Natural killer cell treated with Interleukin-12 subunit alpha and Interleukin-12 subunit beta and Interleukin-15 and Interleukin-18, amount 100 ng/mL, for 72 hours (primary cell): ENCODE measurements around the gene MYCN. TPM values are rescaled to one million over a fixed set of nuclear protein-coding genes. Genes with fewer than 3 reads are reported as not detected.
"Not testable (repeated sequence)": the region's sequence is repeated elsewhere in the genome, so short reads cannot be mapped to it uniquely, and the experiment has no call there.

Experiments
- ATAC-seq, 2 donors: fragments of 150-1000 bp; cut with Tn5 transposase in 1 of 2; sonication (Bioruptor Pico), chemical (Tn5 transposase) in 1 of 2; 2 replicates each; pipeline ENCODE4 v1.10.0; 2021
- DNase-seq: peaks from one replicate; pipeline ENCODE4 v3.0.0; 2022; ENCODE audit warnings: low spot score
- H3K27ac Mint-ChIP-seq, 2 donors: 1 replicate in 1 of 2; 2 replicates in 1 of 2; pipeline ENCODE4 v1.8.0; 2022; ENCODE audit warnings: mixed read lengths in 2 of 2, mild to moderate bottlenecking in 1 of 2, moderate library complexity in 1 of 2
- H3K27me3 Mint-ChIP-seq, 2 donors: 1 replicate in 1 of 2; 2 replicates in 1 of 2; pipeline ENCODE4 v1.8.0; 2022; ENCODE audit warnings: mixed read lengths in 2 of 2
- H3K36me3 Mint-ChIP-seq: one replicate; pipeline ENCODE4 v1.8.0; 2022; ENCODE audit warnings: mixed read lengths
- H3K4me1 Mint-ChIP-seq, 2 donors: 1 replicate in 1 of 2; 2 replicates in 1 of 2; pipeline ENCODE4 v1.8.0; 2022; ENCODE audit warnings: low read depth in 2 of 2, mixed read lengths in 2 of 2, mild to moderate bottlenecking in 1 of 2
- H3K4me3 Mint-ChIP-seq: one replicate; pipeline ENCODE4 v1.8.0; 2022; ENCODE audit warnings: mixed read lengths
- H3K9me3 Mint-ChIP-seq: 2 replicates; pipeline ENCODE4 v1.8.0; 2022; ENCODE audit warnings: mixed read lengths
- total RNA-seq, 2 donors: library from RNA; stranded (reverse); gene quantifications; one replicate each; pipeline ENCODE4 v1.2.3, GENCODE V29; 2022

Gene MYCN
- total RNA-seq, 2 donors from 2014 or later: not detected

GRCh38 chr2:15901095-15901807 is 39.1 kb upstream of the MYCN start:
- ATAC-seq (no peak), DNase-seq (no peak)
- H3K9me3 Mint-ChIP-seq: peaks cover 8% of the 10 kb centered on the region
- peaks cover 11% of the 10 kb centered on the region for H3K36me3 Mint-ChIP-seq
- H3K27me3 Mint-ChIP-seq: peaks cover 7 to 12% of the 10 kb centered on the region in 2 donors
- H3K4me1 Mint-ChIP-seq: no peaks in the 10 kb centered on the region
- no peak overlapping the region for H3K4me3 Mint-ChIP-seq
- no peak overlapping the region for H3K27ac Mint-ChIP-seq

- ATAC-seq (no peak), DNase-seq (no peak)
- Mint-ChIP-seq H3K27ac (no peak overlapping the region), H3K9me3 (peaks cover 8% of the 10 kb centered on the region), H3K4me3 (no peak overlapping the region), H3K27me3 (peaks cover 7 to 12% of the 10 kb centered on the region in 2 donors), H3K36me3 (peaks cover 11% of the 10 kb centered on the region), H3K4me1 (no peaks in the 10 kb centered on the region)
Measured at GRCh38 chr2:15901808-15902130, 38.6 kb upstream of the MYCN start.

DNA sequence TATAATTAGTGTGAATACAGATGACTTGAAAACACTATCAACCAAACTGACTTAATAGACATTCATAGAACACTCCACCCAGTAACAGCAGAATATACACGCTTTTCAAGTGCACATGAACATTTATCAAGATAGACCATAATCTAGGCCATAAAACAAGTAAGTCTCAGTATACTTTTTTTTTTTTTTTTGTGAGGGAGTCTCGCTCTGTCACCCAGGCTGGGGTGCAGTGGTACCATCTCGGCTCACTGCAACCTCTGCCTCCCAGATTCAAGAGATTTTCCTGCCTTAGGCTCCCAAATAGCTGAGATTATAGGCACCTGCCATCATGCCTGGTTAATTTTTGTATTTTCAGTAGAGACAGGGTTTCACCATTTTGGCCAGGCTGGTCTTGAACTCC is 36.4 kb upstream of the MYCN start:
- not testable (repeated sequence) for ATAC-seq

GRCh38 chr2:15905267-15905645 is 35.1 kb upstream of the MYCN start:
- peaks cover 4% of the 10 kb centered on the region for H3K9me3 Mint-ChIP-seq
- no peak overlapping the region for H3K27ac Mint-ChIP-seq
- H3K36me3 Mint-ChIP-seq: peaks cover 4% of the 10 kb centered on the region
- H3K27me3 Mint-ChIP-seq: peaks cover 7 to 12% of the 10 kb centered on the region in 2 donors
- H3K4me1 Mint-ChIP-seq: no peaks in the 10 kb centered on the region
- ATAC-seq (no peak), DNase-seq (no peak)
- no peak overlapping the region for H3K4me3 Mint-ChIP-seq

More for the DNA sequence above, 36.4 kb upstream of the MYCN start:
- not testable (repeated sequence) for H3K9me3 Mint-ChIP-seq, DNase-seq, H3K27ac Mint-ChIP-seq, H3K4me3 Mint-ChIP-seq, H3K36me3 Mint-ChIP-seq, H3K4me1 Mint-ChIP-seq
- H3K27me3 Mint-ChIP-seq: peaks cover 7 to 12% of the 10 kb centered on the region in 2 donors

- Mint-ChIP-seq H3K9me3 (peaks cover 4% of the 10 kb centered on the region), H3K4me1 (no peaks in the 10 kb centered on the region), H3K4me3 (no peak overlapping the region), H3K27me3 (peaks cover 7 to 12% of the 10 kb centered on the region in 2 donors), H3K36me3 (peaks cover 4% of the 10 kb centered on the region), H3K27ac (no peak overlapping the region)
- DNase-seq: no peak
- no peak for ATAC-seq
Measured at GRCh38 chr2:15905986-15906491, 34.3 kb upstream of the MYCN start.

GRCh38 chr2:15906778-15907177 is 33.6 kb upstream of the MYCN start:
- no peaks in the 10 kb centered on the region for H3K36me3 Mint-ChIP-seq
- DNase-seq: no peak
- H3K9me3 Mint-ChIP-seq: no peaks in the 10 kb centered on the region
- H3K4me3 Mint-ChIP-seq: no peak overlapping the region
- H3K4me1 Mint-ChIP-seq: no peaks in the 10 kb centered on the region
- ATAC-seq: no peak
- no peak overlapping the region for H3K27ac Mint-ChIP-seq
- peaks cover 5 to 8% of the 10 kb centered on the region in 2 donors for H3K27me3 Mint-ChIP-seq

DNA sequence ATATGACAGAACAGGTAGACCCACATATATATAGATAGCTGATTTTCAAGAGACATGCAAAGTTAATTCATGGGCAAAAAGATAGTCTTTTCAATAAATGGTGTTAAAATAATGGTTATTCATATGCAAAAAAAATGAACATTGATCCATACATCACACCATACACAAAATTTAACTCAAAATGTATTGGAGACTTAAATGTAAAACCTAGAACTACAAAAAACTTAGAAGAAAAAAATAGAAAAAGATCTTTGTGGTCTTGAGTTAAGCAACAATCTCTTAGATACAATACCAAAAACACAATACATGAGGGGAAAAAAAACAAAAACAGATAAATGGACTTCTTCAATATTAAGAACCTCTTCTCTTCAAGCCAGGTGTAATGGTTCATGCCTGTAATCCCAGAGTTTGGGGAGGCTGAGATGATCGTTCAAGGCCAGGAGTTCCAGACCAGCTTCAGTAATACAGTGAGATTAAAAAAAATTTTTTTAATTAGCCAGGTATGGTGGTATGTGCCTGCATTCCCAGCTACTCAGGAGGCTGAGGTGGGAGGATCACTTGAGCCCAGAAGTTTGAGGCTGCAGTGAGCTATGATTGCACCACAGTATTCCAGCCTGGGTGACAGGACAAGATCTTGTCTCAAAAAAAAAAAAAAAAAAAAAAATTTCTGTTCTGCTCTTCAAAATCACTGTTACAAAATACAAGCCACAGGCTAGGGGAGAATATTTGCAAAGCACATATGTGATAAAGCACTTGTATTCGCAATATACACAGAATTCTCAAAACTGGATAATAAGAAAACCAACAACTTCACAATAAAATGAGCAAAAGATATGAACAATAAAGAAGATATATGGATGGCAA is 32.7 kb upstream of the MYCN start:
- H3K27ac Mint-ChIP-seq: no peak overlapping the region
- H3K27me3 Mint-ChIP-seq: peaks cover 5 to 8% of the 10 kb centered on the region in 2 donors
- H3K36me3 Mint-ChIP-seq: no peaks in the 10 kb centered on the region
- DNase-seq (no peak), ATAC-seq (no peak)
- no peak overlapping the region for H3K4me3 Mint-ChIP-seq
- no peaks in the 10 kb centered on the region for H3K4me1 Mint-ChIP-seq
- no peaks in the 10 kb centered on the region for H3K9me3 Mint-ChIP-seq

- no peak overlapping the region for H3K27ac Mint-ChIP-seq
- no peak overlapping the region for H3K4me3 Mint-ChIP-seq
- no peak for DNase-seq
- no peaks in the 10 kb centered on the region for H3K4me1 Mint-ChIP-seq
- no peaks in the 10 kb centered on the region for H3K9me3 Mint-ChIP-seq
- peaks cover 5 to 8% of the 10 kb centered on the region in 2 donors for H3K27me3 Mint-ChIP-seq
- H3K36me3 Mint-ChIP-seq: no peaks in the 10 kb centered on the region
- no peak for ATAC-seq
Measured at GRCh38 chr2:15908371-15908770, 32.0 kb upstream of the MYCN start.

GRCh38 chr2:15909157-15909556 is 31.2 kb upstream of the MYCN start:
- ATAC-seq (no peak), DNase-seq (no peak)
- H3K4me3 Mint-ChIP-seq: no peak overlapping the region
- H3K4me1 Mint-ChIP-seq: no peaks in the 10 kb centered on the region
- peaks cover 5 to 8% of the 10 kb centered on the region in 2 donors for H3K27me3 Mint-ChIP-seq
- H3K9me3 Mint-ChIP-seq: no peaks in the 10 kb centered on the region
- H3K27ac Mint-ChIP-seq: no peak overlapping the region
- no peaks in the 10 kb centered on the region for H3K36me3 Mint-ChIP-seq

DNA sequence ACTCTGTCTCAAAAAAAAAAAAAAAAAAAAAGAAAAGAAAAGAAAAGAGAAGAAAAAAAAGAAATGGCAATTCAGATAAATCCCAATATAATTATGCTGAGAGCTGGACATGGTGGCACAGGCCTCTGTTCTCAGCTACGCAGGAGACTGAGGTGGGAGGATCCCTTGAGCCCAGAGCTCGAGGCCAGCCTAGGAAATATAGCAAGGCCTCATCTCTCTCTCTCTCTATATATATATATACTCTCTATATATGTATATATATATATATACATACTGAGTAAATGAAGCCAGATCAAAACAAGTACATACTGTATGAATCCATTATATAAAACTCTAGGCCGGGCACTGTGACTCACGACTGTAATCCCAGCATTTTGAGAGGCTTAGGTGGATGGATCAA is 30.6 kb upstream of the MYCN start:
- no peaks in the 10 kb centered on the region for H3K4me1 Mint-ChIP-seq
- ATAC-seq (no peak), DNase-seq (no peak)
- H3K9me3 Mint-ChIP-seq: no peaks in the 10 kb centered on the region
- H3K36me3 Mint-ChIP-seq: no peaks in the 10 kb centered on the region
- H3K27ac Mint-ChIP-seq: no peak overlapping the region
- peaks cover 6 to 8% of the 10 kb centered on the region in 2 donors for H3K27me3 Mint-ChIP-seq
- no peak overlapping the region for H3K4me3 Mint-ChIP-seq

DNA sequence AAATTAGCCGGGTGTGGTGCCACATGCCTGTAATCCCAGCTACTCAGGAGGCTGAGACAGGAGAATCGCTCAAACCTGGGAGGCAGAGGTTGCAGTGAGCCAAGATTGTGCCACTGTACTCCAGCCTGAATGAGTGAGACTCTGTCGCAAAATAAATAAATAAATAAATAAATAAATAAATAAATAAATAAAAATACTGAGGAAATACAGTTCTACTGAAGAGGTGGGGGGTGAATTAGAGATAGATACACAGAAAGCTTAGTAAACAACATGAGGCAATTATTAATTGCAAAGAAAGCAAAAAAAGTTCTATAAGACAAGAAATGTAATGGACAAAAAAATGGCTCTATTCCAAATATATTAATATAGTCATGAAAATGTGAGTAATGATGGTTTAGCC is 29.1 kb upstream of the MYCN start:
- not testable (repeated sequence) for DNase-seq, H3K4me1 Mint-ChIP-seq, H3K36me3 Mint-ChIP-seq, H3K9me3 Mint-ChIP-seq, H3K4me3 Mint-ChIP-seq, H3K27ac Mint-ChIP-seq, H3K27me3 Mint-ChIP-seq, ATAC-seq

DNA sequence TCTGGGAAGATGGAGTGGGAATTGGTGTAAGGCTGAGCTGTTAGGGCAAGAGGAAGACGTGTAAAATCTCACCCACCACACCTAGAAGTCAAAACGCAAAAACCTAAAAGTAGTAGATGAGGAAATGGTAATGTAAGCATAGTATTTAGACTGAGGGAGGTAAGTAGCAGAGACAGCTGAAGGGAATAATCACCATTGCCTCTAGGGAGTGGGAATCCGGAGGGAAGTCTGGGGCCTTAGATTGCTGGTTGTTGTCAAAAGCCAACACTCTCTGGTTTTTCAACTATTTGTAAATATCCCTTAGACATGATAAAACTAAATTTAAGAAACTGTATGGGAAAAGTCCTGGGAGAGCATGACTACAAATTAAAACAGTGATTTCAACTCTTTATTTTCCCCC is 28.7 kb upstream of the MYCN start:
- Mint-ChIP-seq H3K9me3 (no peaks in the 10 kb centered on the region), H3K4me1 (no peaks in the 10 kb centered on the region), H3K36me3 (no peaks in the 10 kb centered on the region), H3K27ac (no peak overlapping the region), H3K27me3 (peaks cover 0 to 4% of the 10 kb centered on the region in 2 donors), H3K4me3 (no peak overlapping the region)
- DNase-seq: no peak
- no peak for ATAC-seq

DNA sequence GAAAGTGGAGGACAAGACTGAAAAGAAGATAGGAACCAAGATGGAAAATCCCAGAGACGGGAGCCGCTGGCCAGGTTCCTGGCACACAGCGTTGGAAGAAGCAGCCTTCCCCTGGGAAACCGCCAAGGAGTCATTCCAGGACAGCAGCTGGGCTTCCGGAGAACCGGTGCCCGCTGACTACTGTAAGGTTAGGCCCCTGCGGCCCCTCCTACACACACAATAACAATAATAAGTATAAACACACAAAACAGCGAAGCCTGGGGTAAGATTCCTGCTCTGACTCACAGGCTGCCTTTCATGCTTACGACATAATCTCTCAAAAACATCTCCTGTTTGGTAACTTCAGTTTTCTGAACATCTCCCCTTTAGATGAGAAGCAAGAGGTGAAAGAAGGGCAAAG is 28.1 kb upstream of the MYCN start:
- no peak for ATAC-seq
- Mint-ChIP-seq H3K4me3 (no peak overlapping the region), H3K4me1 (no peaks in the 10 kb centered on the region), H3K36me3 (no peaks in the 10 kb centered on the region), H3K27me3 (peaks cover 0 to 4% of the 10 kb centered on the region in 2 donors), H3K27ac (no peak overlapping the region), H3K9me3 (no peaks in the 10 kb centered on the region)
- DNase-seq: no peak

GRCh38 chr2:15913146-15913545 is 27.2 kb upstream of the MYCN start:
- H3K36me3 Mint-ChIP-seq: no peaks in the 10 kb centered on the region
- ATAC-seq (no peak), DNase-seq (no peak)
- H3K4me3 Mint-ChIP-seq: no peak overlapping the region
- H3K27ac Mint-ChIP-seq: no peak overlapping the region
- peaks cover 3 to 7% of the 10 kb centered on the region in 2 donors for H3K27me3 Mint-ChIP-seq
- H3K9me3 Mint-ChIP-seq: no peaks in the 10 kb centered on the region
- no peaks in the 10 kb centered on the region for H3K4me1 Mint-ChIP-seq
